Naive B cell (primary cell): ENCODE measurements around the gene RPS4Y1. TPM values are rescaled to one million over a fixed set of nuclear protein-coding genes. Genes with fewer than 3 reads are reported as not detected.
"Not testable (repeated sequence)": the region's sequence is repeated elsewhere in the genome, so short reads cannot be mapped to it uniquely, and the experiment has no call there.

Experiments
- ATAC-seq, 2 donors: fragments of 150-1000 bp; cut with Tn5 transposase; 2 replicates each; pipeline ENCODE4 v1.10.0; 2021; ENCODE audit warnings: low read depth in 2 of 2, mild to moderate bottlenecking in 2 of 2, moderate library complexity in 2 of 2
- DNase-seq: peaks from one replicate; pipeline ENCODE4 v3.0.0; 2022
- H3K27ac Mint-ChIP-seq, 6 donors: one replicate each; pipeline ENCODE4 v1.8.0; 2020 to 2022; ENCODE audit warnings: mild to moderate bottlenecking in 6 of 6, mixed read lengths in 6 of 6, moderate library complexity in 5 of 6, inconsistent platforms in 2 of 6
- H3K27me3 Mint-ChIP-seq, 3 donors: one replicate each; pipeline ENCODE4 v1.8.0; 2021 to 2022; ENCODE audit warnings: mixed read lengths in 3 of 3, mild to moderate bottlenecking in 1 of 3
- H3K36me3 Mint-ChIP-seq, 2 donors: one replicate each; pipeline ENCODE4 v1.8.0; 2020 to 2022; ENCODE audit warnings: mixed read lengths in 2 of 2, inconsistent platforms in 1 of 2, mild to moderate bottlenecking in 1 of 2
- H3K4me1 Mint-ChIP-seq, 3 donors: one replicate each; pipeline ENCODE4 v1.8.0; 2020 to 2022; ENCODE audit warnings: mixed read lengths in 3 of 3, inconsistent platforms in 1 of 3, mild to moderate bottlenecking in 1 of 3, moderate library complexity in 1 of 3
- H3K4me3 Mint-ChIP-seq, 8 donors: one replicate each; pipeline ENCODE4 v1.8.0; 2020 to 2022; ENCODE audit warnings: mild to moderate bottlenecking in 8 of 8, mixed read lengths in 8 of 8, moderate library complexity in 8 of 8, inconsistent platforms in 2 of 8
- H3K9me3 Mint-ChIP-seq, 7 donors: one replicate each; pipeline ENCODE4 v1.8.0; 2020 to 2022; ENCODE audit warnings: mixed read lengths in 7 of 7, mild to moderate bottlenecking in 5 of 7, inconsistent platforms in 2 of 7, moderate library complexity in 1 of 7
- polyA plus RNA-seq, 6 donors: library from polyadenylated mRNA; unstranded; fragments of 300-500 nt; fragmentation: Illumina TruSeq; gene quantifications; one replicate each; pipeline ENCODE4 v1.2.3, GENCODE V29; 2021; ENCODE audit warnings: low read depth in 6 of 6

The RPS4Y1 gene
- polyA plus RNA-seq, 6 donors from 2014 or later = 406 TPM; not detected in 5

GRCh38 chrY:2857068-2857467, 15.7 kb downstream of the RPS4Y1 start:
- no peak overlapping the region for H3K27ac Mint-ChIP-seq
- no peaks in the 10 kb centered on the region for H3K36me3 Mint-ChIP-seq
- H3K4me1 Mint-ChIP-seq = peaks cover 0 to 17% (median 0%) of the 10 kb centered on the region in 3 donors
- H3K9me3 Mint-ChIP-seq = no peaks in the 10 kb centered on the region
- no peak overlapping the region for H3K4me3 Mint-ChIP-seq
- ATAC-seq (no peak), DNase-seq (no peak)
- no peaks in the 10 kb centered on the region for H3K27me3 Mint-ChIP-seq

GRCh38 chrY:2857686-2858085, 16.3 kb downstream of the RPS4Y1 start:
- ATAC-seq = no peak
- Mint-ChIP-seq H3K4me1 (peaks cover 0 to 16% (median 0%) of the 10 kb centered on the region in 3 donors), H3K27me3 (no peaks in the 10 kb centered on the region), H3K4me3 (no peak overlapping the region), H3K27ac (peak overlapping the region in 1 of 6 donors; percentile 78), H3K36me3 (no peaks in the 10 kb centered on the region), H3K9me3 (no peaks in the 10 kb centered on the region)
- DNase-seq = no peak

- no peak overlapping the region for H3K27ac Mint-ChIP-seq
- peaks cover 0 to 16% (median 0%) of the 10 kb centered on the region in 3 donors for H3K4me1 Mint-ChIP-seq
- no peak overlapping the region for H3K4me3 Mint-ChIP-seq
- no peaks in the 10 kb centered on the region for H3K9me3 Mint-ChIP-seq
- no peak for DNase-seq
- no peaks in the 10 kb centered on the region for H3K27me3 Mint-ChIP-seq
- no peak for ATAC-seq
- no peaks in the 10 kb centered on the region for H3K36me3 Mint-ChIP-seq
Measured at GRCh38 chrY:2859782-2860181, 18.4 kb downstream of the RPS4Y1 start.

- Mint-ChIP-seq H3K4me1 (peaks cover 0 to 16% (median 0%) of the 10 kb centered on the region in 3 donors), H3K27ac (peak overlapping the region in 1 of 6 donors; percentile 51), H3K4me3 (no peak overlapping the region), H3K36me3 (no peaks in the 10 kb centered on the region), H3K27me3 (no peaks in the 10 kb centered on the region), H3K9me3 (no peaks in the 10 kb centered on the region)
- ATAC-seq (no peak), DNase-seq (no peak)
Measured at GRCh38 chrY:2860511-2860910, 19.1 kb downstream of the RPS4Y1 start.

- Mint-ChIP-seq H3K4me1 (peaks cover 0 to 6% (median 0%) of the 10 kb centered on the region in 3 donors), H3K9me3 (peaks cover 0 to 1% (median 0%) of the 10 kb centered on the region in 7 donors), H3K27me3 (no peaks in the 10 kb centered on the region), H3K36me3 (no peaks in the 10 kb centered on the region), H3K4me3 (no peak overlapping the region), H3K27ac (no peak overlapping the region)
- no peak for ATAC-seq
- DNase-seq = no peak
Measured at GRCh38 chrY:2866581-2866980, 25.2 kb downstream of the RPS4Y1 start.

- peaks cover 0 to 6% (median 0%) of the 10 kb centered on the region in 3 donors for H3K4me1 Mint-ChIP-seq
- peaks cover 0 to 1% (median 0%) of the 10 kb centered on the region in 7 donors for H3K9me3 Mint-ChIP-seq
- no peak for DNase-seq
- ATAC-seq = no peak
- no peak overlapping the region for H3K4me3 Mint-ChIP-seq
- H3K36me3 Mint-ChIP-seq = no peaks in the 10 kb centered on the region
- no peaks in the 10 kb centered on the region for H3K27me3 Mint-ChIP-seq
- H3K27ac Mint-ChIP-seq = no peak overlapping the region
Measured at GRCh38 chrY:2867469-2867868, 26.1 kb downstream of the RPS4Y1 start.

- Mint-ChIP-seq H3K36me3 (no peaks in the 10 kb centered on the region), H3K27ac (no peak overlapping the region), H3K4me3 (no peak overlapping the region), H3K9me3 (peaks cover 0 to 1% (median 0%) of the 10 kb centered on the region in 7 donors), H3K4me1 (peaks cover 0 to 6% (median 0%) of the 10 kb centered on the region in 3 donors), H3K27me3 (no peaks in the 10 kb centered on the region)
- DNase-seq = no peak
- no peak for ATAC-seq
Measured at GRCh38 chrY:2868035-2868607, 26.7 kb downstream of the RPS4Y1 start.

GRCh38 chrY:2872234-2872633, 30.8 kb downstream of the RPS4Y1 start:
- H3K9me3 Mint-ChIP-seq, DNase-seq: not testable (repeated sequence)

GRCh38 chrY:2874211-2874610, 32.8 kb downstream of the RPS4Y1 start:
- DNase-seq (no peak), ATAC-seq (no peak)
- H3K9me3 Mint-ChIP-seq = peaks cover 0 to 4% (median 0%) of the 10 kb centered on the region in 7 donors
- no peaks in the 10 kb centered on the region for H3K4me1 Mint-ChIP-seq
- no peak overlapping the region for H3K27ac Mint-ChIP-seq
- no peaks in the 10 kb centered on the region for H3K27me3 Mint-ChIP-seq
- H3K4me3 Mint-ChIP-seq = no peak overlapping the region
- H3K36me3 Mint-ChIP-seq = no peaks in the 10 kb centered on the region

More at GRCh38 chrY:2872234-2872633, 30.8 kb downstream of the RPS4Y1 start:
- not testable (repeated sequence) for H3K36me3 Mint-ChIP-seq, H3K4me3 Mint-ChIP-seq, ATAC-seq, H3K4me1 Mint-ChIP-seq, H3K27ac Mint-ChIP-seq, H3K27me3 Mint-ChIP-seq

GRCh38 chrY:2883561-2883960, 42.2 kb downstream of the RPS4Y1 start:
- Mint-ChIP-seq H3K4me3 (no peak overlapping the region), H3K9me3 (no peaks in the 10 kb centered on the region), H3K27ac (no peak overlapping the region), H3K4me1 (no peaks in the 10 kb centered on the region), H3K36me3 (no peaks in the 10 kb centered on the region), H3K27me3 (no peaks in the 10 kb centered on the region)
- ATAC-seq = no peak
- no peak for DNase-seq

- ATAC-seq (no peak), DNase-seq (no peak)
- Mint-ChIP-seq H3K9me3 (no peaks in the 10 kb centered on the region), H3K4me3 (no peak overlapping the region), H3K36me3 (no peaks in the 10 kb centered on the region), H3K27me3 (no peaks in the 10 kb centered on the region), H3K27ac (no peak overlapping the region), H3K4me1 (no peaks in the 10 kb centered on the region)
Measured at GRCh38 chrY:2885880-2886279, 44.5 kb downstream of the RPS4Y1 start.

- Mint-ChIP-seq H3K9me3 (no peaks in the 10 kb centered on the region), H3K4me1 (no peaks in the 10 kb centered on the region), H3K27ac (no peak overlapping the region), H3K36me3 (no peaks in the 10 kb centered on the region), H3K4me3 (no peak overlapping the region), H3K27me3 (no peaks in the 10 kb centered on the region)
- ATAC-seq (no peak), DNase-seq (no peak)
Measured at GRCh38 chrY:2887386-2887785, 46.0 kb downstream of the RPS4Y1 start.

- ATAC-seq (no peak), DNase-seq (no peak)
- H3K27ac Mint-ChIP-seq = no peak overlapping the region
- no peaks in the 10 kb centered on the region for H3K36me3 Mint-ChIP-seq
- no peak overlapping the region for H3K4me3 Mint-ChIP-seq
- no peaks in the 10 kb centered on the region for H3K9me3 Mint-ChIP-seq
- H3K4me1 Mint-ChIP-seq = no peaks in the 10 kb centered on the region
- H3K27me3 Mint-ChIP-seq = no peaks in the 10 kb centered on the region
Measured at GRCh38 chrY:2887955-2888354, 46.6 kb downstream of the RPS4Y1 start.

- Mint-ChIP-seq H3K4me1 (no peaks in the 10 kb centered on the region), H3K27me3 (no peaks in the 10 kb centered on the region), H3K9me3 (peaks cover 0 to 2% (median 0%) of the 10 kb centered on the region in 7 donors), H3K4me3 (no peak overlapping the region), H3K36me3 (no peaks in the 10 kb centered on the region), H3K27ac (no peak overlapping the region)
- ATAC-seq (no peak), DNase-seq (no peak)
Measured at GRCh38 chrY:2893471-2893870, 52.1 kb downstream of the RPS4Y1 start.

- no peak overlapping the region for H3K27ac Mint-ChIP-seq
- peaks cover 0 to 4% (median 0%) of the 10 kb centered on the region in 3 donors for H3K27me3 Mint-ChIP-seq
- H3K36me3 Mint-ChIP-seq = no peaks in the 10 kb centered on the region
- DNase-seq (no peak), ATAC-seq (no peak)
- H3K9me3 Mint-ChIP-seq = peaks cover 0 to 2% (median 0%) of the 10 kb centered on the region in 7 donors
- H3K4me3 Mint-ChIP-seq = no peak overlapping the region
- H3K4me1 Mint-ChIP-seq = no peaks in the 10 kb centered on the region
Measured at GRCh38 chrY:2896050-2896449, 54.6 kb downstream of the RPS4Y1 start.
